ENCODE measurements around the gene SPRR5.

GRCh38 chr1:152959273-152959672 is 12.3 kb downstream of the SPRR5 start:
- TF ChIP-seq CTCF (IDR thresholded peaks at IDR 0.05) (no peak), POLR2A (IDR thresholded peaks at IDR 0.05) (no peak)

Data from uterus (tissue), 2 donors.